HepG2 (cell line): ENCODE results near the gene THEMIS. TPM values are rescaled to one million over a fixed set of nuclear protein-coding genes. Genes with fewer than 3 reads are reported as not detected.

ENCODE experiments used
- ATAC-seq: fragments of 200-7000 bp; cut with Tn5 transposase; 3 replicates; pipeline ENCODE4 v1.9.1; 2020; ENCODE audit warnings: mild to moderate bottlenecking, moderate library complexity
- BruUV-seq: library from RNA; stranded (reverse); fragments of 400-500 nt; replicated peaks from 2 replicates; lab custom pipeline; 2021; lab: Mats Ljungman, UMichigan
- CTCF ChIA-PET: fragments of 300-600 bp; formaldehyde crosslinking; extraction: SDS; loops from one replicate; lab custom pipeline; 2021; ENCODE audit warnings: low total read pairs, inconsistent platforms, low intra/inter-chr PET ratio; lab: Yijun Ruan, JAX
- POLR2A ChIA-PET: fragments of 350-600 bp; sonication (Branson Sonifier 250); formaldehyde crosslinking; loops from one replicate; lab custom pipeline; 2020; ENCODE audit warnings: antibody characterized with exemption, inconsistent platforms; lab: Yijun Ruan, JAX
- DNase-seq: peaks from one replicate; pipeline ENCODE4 v3.0.0-alpha.2; 2015; ENCODE audit warnings: low spot score
- FAIRE-seq: peaks from 3 replicates; lab custom pipeline; 2011; peaks lifted over from hg19 to GRCh38; lab: Jason Lieb, UNC
- H2AFZ ChIP-seq: one replicate; pipeline ENCODE4 v1.6.1; 2011; ENCODE audit warnings: low read length, inconsistent platforms
- H3K27ac ChIP-seq: fragments of 300-600 bp; 3 replicates; pipeline ENCODE4 v1.8.0; 2011; ENCODE audit warnings: mixed run types, mild to moderate bottlenecking, mixed read lengths, low read length, inconsistent platforms; ENCODE audit not compliant: insufficient read depth; ENCODE audit errors: extremely low read length
- H3K27me3 ChIP-seq, 2 experiments: fragments of 200-600 bp in 1 of 2; 2 replicates in 1 of 2; 3 replicates in 1 of 2; pipeline versions ENCODE4 v1.6.0 to v1.8.0; 2011; ENCODE audit warnings: low read length in 2 of 2, mild to moderate bottlenecking in 2 of 2, moderate library complexity in 2 of 2, inconsistent platforms in 1 of 2; ENCODE audit not compliant: insufficient read depth in 2 of 2, control insufficient read depth in 1 of 2
- H3K36me3 ChIP-seq, 2 experiments: fragments of 200-600 bp in 1 of 2; replicated peaks in 1 of 2; 2 replicates in 1 of 2; 3 replicates in 1 of 2; pipeline versions ENCODE4 v1.5.1 to v1.8.0; 2011; ENCODE audit warnings: low read length in 2 of 2, inconsistent platforms in 1 of 2; ENCODE audit not compliant: insufficient read depth in 2 of 2, control insufficient read depth in 1 of 2
- H3K4me1 ChIP-seq: 2 replicates; pipeline ENCODE4 v1.5.1; 2012; ENCODE audit warnings: low read length, inconsistent platforms; ENCODE audit not compliant: insufficient read depth
- H3K4me2 ChIP-seq: 2 replicates; pipeline ENCODE4 v1.6.0; 2011; ENCODE audit warnings: low read depth, low read length, inconsistent platforms
- H3K4me3 ChIP-seq, 3 experiments: fragments of 200-600 bp in 1 of 3; sonication (generic), shearing (Covaris generic) in 1 of 3; replicated peaks in 1 of 3; 2 replicates each; pipeline ENCODE4 v1.5.1; 2011 to 2016; ENCODE audit warnings: low read length in 3 of 3, inconsistent platforms in 2 of 3, low read depth in 2 of 3, mild to moderate bottlenecking in 2 of 3, control low read depth in 1 of 3, mixed read lengths in 1 of 3; ENCODE audit not compliant: insufficient read depth in 1 of 3
- H3K79me2 ChIP-seq: one replicate; pipeline ENCODE4 v1.6.1; 2011; ENCODE audit warnings: low read length, inconsistent platforms; ENCODE audit not compliant: insufficient read depth
- H3K9ac ChIP-seq: 2 replicates; pipeline ENCODE4 v1.6.0; 2011; ENCODE audit warnings: mild to moderate bottlenecking, low read depth, low read length, inconsistent platforms; ENCODE audit not compliant: insufficient read depth
- H3K9me3 ChIP-seq: 2 replicates; pipeline ENCODE4 v1.5.1; 2012; ENCODE audit warnings: mild to moderate bottlenecking, low read length
- H4K20me1 ChIP-seq: 2 replicates; pipeline ENCODE4 v1.6.0; 2011; ENCODE audit warnings: inconsistent platforms, mild to moderate bottlenecking, low read length, moderate library complexity; ENCODE audit not compliant: insufficient read depth
- BORCS8-MEF2B ChIP-seq: sonication (generic); formaldehyde crosslinking; IDR thresholded peaks from 2 replicates; pipeline ENCODE4 v1.8.0; 2022; ENCODE audit warnings: mild to moderate bottlenecking, missing genetic modification reagents
- IRX3 ChIP-seq: sonication (generic); formaldehyde crosslinking; IDR thresholded peaks from 2 replicates; pipeline ENCODE4 v1.8.1; 2023; ENCODE audit warnings: mild to moderate bottlenecking, low read depth, missing genetic modification reagents, borderline replicate concordance
- MED1 ChIP-seq: sonication (generic); formaldehyde crosslinking; IDR thresholded peaks from 2 replicates; pipeline ENCODE4 v1.4.0; 2020; ENCODE audit warnings: missing genetic modification reagents
- POGZ ChIP-seq: sonication (generic); formaldehyde crosslinking; IDR thresholded peaks from 2 replicates; pipeline ENCODE4 v1.4.0; 2020; ENCODE audit warnings: mild to moderate bottlenecking, missing genetic modification reagents
- SATB2 ChIP-seq: sonication (generic); formaldehyde crosslinking; IDR thresholded peaks from 2 replicates; pipeline ENCODE4 v1.5.0; 2020; ENCODE audit warnings: missing genetic modification reagents
- SP4 ChIP-seq: sonication (generic); formaldehyde crosslinking; IDR thresholded peaks from 2 replicates; pipeline ENCODE4 v1.8.1; 2023; ENCODE audit warnings: mild to moderate bottlenecking, missing genetic modification reagents
- ZFAT ChIP-seq: sonication (generic); formaldehyde crosslinking; conservative IDR thresholded peaks from 2 replicates; pipeline ENCODE4 v1.8.1; 2023; ENCODE audit warnings: missing genetic modification reagents, inconsistent platforms
- in situ Hi-C: cut with HindIII; loops from 2 replicates; pipeline ENCODE4 v1.10.0; 2017; ENCODE audit warnings: low pct_unique_long_range_greater_than_20kb; ENCODE audit not compliant: extremely low pct_ligation_motif_present
- intact Hi-C: fragments of 100-400 bp; cut with micrococcal nuclease; formaldehyde crosslinking; loops from one replicate; pipeline ENCODE4 v1.10.0; 2022; ENCODE audit not compliant: unreplicated experiment
- polyA plus RNA-seq, 8 experiments: library from polyadenylated mRNA; depleted of rRNA in 3 of 8; stranded (reverse) in 7 of 8; unstranded in 1 of 8; fragments of >200 nt; fragmentation: Illumina TruSeq in 4 of 8; extraction: Trizol in 4 of 8; gene quantifications; 2 replicates each; pipeline versions ENCODE4 v1.2.1 to v1.2.3, GENCODE V29; 2011 to 2016; ENCODE audit warnings: low read depth in 4 of 8, missing spikeins in 1 of 8, mixed read lengths in 1 of 8; ENCODE audit not compliant: insufficient read depth in 1 of 8
- total RNA-seq, 5 experiments: library from RNA; depleted of rRNA; stranded (reverse); fragments of >200 nt; fragmentation: Illumina TruSeq; extraction: Trizol; gene quantifications; 2 replicates each; pipeline ENCODE4 v1.2.3, GENCODE V29; 2016; ENCODE audit warnings: low read depth in 1 of 5
- TF ChIP-seq, protein P1 (sequence below): sonication (generic); formaldehyde crosslinking; conservative IDR thresholded peaks from 2 replicates; pipeline ENCODE4 v1.4.0; 2020; ENCODE audit warnings: missing genetic modification reagents
- TF ChIP-seq, protein P2 (sequence below): sonication (generic); formaldehyde crosslinking; IDR thresholded peaks from 2 replicates; pipeline ENCODE4 v1.4.0; 2020; ENCODE audit warnings: missing genetic modification reagents, borderline replicate concordance
- TF ChIP-seq, protein P3 (sequence below): IDR thresholded peaks from 2 replicates; pipeline ENCODE4 v1.6.1; 2018; ENCODE audit warnings: missing genetic modification reagents, mild to moderate bottlenecking, missing compliant biosample characterization
- TF ChIP-seq, protein P4 (sequence below): sonication (generic); formaldehyde crosslinking; IDR thresholded peaks from 2 replicates; pipeline ENCODE4 v1.9.0; 2021; ENCODE audit warnings: mild to moderate bottlenecking, missing genetic modification reagents
- TF ChIP-seq, protein P5 (sequence below): sonication (generic); formaldehyde crosslinking; IDR thresholded peaks from 2 replicates; pipeline ENCODE4 v1.4.0; 2020; ENCODE audit warnings: mild to moderate bottlenecking, missing genetic modification reagents

Gene THEMIS
- total and polyA plus RNA-seq, 2 of the 13 experiments (the other 11 are each of a cell fraction or from before 2014, with no cell fraction given), result not detected

DNA sequence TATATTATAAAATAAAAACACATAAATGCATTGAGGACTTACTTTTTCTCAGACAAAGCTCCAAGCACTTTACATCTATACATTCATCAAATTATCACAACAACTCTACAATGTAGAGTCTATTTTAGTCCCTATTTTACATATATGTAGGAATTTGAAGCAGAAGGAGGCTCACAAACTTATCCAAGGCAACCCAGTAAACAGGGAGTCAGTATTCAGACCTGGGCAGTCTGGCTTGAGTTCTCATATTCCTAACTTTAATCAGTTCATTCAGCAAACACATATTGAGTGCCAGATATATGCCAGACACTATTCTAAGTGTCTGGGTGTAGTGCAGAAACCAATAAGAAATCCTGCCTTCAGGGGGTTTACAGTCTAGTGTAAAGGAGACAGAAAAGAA, 194.6 kb downstream of the THEMIS start:
- no peak for ATAC-seq
- no peak for TF ChIP-seq SATB2 (CRISPR knock-in tag)
- TF ChIP-seq SP4, result no peak
- TF ChIP-seq, protein P1, sequence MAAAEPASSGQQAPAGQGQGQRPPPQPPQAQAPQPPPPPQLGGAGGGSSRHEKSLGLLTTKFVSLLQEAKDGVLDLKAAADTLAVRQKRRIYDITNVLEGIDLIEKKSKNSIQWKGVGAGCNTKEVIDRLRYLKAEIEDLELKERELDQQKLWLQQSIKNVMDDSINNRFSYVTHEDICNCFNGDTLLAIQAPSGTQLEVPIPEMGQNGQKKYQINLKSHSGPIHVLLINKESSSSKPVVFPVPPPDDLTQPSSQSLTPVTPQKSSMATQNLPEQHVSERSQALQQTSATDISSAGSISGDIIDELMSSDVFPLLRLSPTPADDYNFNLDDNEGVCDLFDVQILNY (CRISPR knock-in tag), result no peak
- no peak for TF ChIP-seq MED1 (CRISPR knock-in tag)
- TF ChIP-seq, protein P2, sequence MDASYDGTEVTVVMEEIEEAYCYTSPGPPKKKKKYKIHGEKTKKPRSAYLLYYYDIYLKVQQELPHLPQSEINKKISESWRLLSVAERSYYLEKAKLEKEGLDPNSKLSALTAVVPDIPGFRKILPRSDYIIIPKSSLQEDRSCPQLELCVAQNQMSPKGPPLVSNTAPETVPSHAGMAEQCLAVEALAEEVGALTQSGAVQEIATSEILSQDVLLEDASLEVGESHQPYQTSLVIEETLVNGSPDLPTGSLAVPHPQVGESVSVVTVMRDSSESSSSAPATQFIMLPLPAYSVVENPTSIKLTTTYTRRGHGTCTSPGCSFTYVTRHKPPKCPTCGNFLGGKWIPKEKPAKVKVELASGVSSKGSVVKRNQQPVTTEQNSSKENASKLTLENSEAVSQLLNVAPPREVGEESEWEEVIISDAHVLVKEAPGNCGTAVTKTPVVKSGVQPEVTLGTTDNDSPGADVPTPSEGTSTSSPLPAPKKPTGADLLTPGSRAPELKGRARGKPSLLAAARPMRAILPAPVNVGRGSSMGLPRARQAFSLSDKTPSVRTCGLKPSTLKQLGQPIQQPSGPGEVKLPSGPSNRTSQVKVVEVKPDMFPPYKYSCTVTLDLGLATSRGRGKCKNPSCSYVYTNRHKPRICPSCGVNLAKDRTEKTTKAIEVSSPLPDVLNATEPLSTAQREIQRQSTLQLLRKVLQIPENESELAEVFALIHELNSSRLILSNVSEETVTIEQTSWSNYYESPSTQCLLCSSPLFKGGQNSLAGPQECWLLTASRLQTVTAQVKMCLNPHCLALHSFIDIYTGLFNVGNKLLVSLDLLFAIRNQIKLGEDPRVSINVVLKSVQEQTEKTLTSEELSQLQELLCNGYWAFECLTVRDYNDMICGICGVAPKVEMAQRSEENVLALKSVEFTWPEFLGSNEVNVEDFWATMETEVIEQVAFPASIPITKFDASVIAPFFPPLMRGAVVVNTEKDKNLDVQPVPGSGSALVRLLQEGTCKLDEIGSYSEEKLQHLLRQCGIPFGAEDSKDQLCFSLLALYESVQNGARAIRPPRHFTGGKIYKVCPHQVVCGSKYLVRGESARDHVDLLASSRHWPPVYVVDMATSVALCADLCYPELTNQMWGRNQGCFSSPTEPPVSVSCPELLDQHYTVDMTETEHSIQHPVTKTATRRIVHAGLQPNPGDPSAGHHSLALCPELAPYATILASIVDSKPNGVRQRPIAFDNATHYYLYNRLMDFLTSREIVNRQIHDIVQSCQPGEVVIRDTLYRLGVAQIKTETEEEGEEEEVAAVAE (CRISPR knock-in tag), result no peak
- no peak for TF ChIP-seq POGZ (CRISPR knock-in tag)
- TF ChIP-seq, protein P3, sequence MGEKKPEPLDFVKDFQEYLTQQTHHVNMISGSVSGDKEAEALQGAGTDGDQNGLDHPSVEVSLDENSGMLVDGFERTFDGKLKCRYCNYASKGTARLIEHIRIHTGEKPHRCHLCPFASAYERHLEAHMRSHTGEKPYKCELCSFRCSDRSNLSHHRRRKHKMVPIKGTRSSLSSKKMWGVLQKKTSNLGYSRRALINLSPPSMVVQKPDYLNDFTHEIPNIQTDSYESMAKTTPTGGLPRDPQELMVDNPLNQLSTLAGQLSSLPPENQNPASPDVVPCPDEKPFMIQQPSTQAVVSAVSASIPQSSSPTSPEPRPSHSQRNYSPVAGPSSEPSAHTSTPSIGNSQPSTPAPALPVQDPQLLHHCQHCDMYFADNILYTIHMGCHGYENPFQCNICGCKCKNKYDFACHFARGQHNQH, result no peak
- TF ChIP-seq IRX3, result no peak
- TF ChIP-seq, protein P4, sequence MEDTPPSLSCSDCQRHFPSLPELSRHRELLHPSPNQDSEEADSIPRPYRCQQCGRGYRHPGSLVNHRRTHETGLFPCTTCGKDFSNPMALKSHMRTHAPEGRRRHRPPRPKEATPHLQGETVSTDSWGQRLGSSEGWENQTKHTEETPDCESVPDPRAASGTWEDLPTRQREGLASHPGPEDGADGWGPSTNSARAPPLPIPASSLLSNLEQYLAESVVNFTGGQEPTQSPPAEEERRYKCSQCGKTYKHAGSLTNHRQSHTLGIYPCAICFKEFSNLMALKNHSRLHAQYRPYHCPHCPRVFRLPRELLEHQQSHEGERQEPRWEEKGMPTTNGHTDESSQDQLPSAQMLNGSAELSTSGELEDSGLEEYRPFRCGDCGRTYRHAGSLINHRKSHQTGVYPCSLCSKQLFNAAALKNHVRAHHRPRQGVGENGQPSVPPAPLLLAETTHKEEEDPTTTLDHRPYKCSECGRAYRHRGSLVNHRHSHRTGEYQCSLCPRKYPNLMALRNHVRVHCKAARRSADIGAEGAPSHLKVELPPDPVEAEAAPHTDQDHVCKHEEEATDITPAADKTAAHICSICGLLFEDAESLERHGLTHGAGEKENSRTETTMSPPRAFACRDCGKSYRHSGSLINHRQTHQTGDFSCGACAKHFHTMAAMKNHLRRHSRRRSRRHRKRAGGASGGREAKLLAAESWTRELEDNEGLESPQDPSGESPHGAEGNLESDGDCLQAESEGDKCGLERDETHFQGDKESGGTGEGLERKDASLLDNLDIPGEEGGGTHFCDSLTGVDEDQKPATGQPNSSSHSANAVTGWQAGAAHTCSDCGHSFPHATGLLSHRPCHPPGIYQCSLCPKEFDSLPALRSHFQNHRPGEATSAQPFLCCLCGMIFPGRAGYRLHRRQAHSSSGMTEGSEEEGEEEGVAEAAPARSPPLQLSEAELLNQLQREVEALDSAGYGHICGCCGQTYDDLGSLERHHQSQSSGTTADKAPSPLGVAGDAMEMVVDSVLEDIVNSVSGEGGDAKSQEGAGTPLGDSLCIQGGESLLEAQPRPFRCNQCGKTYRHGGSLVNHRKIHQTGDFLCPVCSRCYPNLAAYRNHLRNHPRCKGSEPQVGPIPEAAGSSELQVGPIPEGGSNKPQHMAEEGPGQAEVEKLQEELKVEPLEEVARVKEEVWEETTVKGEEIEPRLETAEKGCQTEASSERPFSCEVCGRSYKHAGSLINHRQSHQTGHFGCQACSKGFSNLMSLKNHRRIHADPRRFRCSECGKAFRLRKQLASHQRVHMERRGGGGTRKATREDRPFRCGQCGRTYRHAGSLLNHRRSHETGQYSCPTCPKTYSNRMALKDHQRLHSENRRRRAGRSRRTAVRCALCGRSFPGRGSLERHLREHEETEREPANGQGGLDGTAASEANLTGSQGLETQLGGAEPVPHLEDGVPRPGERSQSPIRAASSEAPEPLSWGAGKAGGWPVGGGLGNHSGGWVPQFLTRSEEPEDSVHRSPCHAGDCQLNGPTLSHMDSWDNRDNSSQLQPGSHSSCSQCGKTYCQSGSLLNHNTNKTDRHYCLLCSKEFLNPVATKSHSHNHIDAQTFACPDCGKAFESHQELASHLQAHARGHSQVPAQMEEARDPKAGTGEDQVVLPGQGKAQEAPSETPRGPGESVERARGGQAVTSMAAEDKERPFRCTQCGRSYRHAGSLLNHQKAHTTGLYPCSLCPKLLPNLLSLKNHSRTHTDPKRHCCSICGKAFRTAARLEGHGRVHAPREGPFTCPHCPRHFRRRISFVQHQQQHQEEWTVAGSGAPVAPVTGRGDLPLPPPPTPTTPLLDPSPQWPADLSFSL (CRISPR knock-in tag), result no peak
- no peak for TF ChIP-seq BORCS8-MEF2B (CRISPR knock-in tag)
- no peak for TF ChIP-seq ZFAT (CRISPR knock-in tag)
- TF ChIP-seq, protein P5, sequence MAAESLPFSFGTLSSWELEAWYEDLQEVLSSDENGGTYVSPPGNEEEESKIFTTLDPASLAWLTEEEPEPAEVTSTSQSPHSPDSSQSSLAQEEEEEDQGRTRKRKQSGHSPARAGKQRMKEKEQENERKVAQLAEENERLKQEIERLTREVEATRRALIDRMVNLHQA (CRISPR knock-in tag), result no peak

More for the DNA sequence above, 194.6 kb downstream of the THEMIS start:
- no peak overlapping the region for H3K4me2 ChIP-seq
- no peak overlapping the region for H3K27ac ChIP-seq
- in situ Hi-C loops (no loop called here), intact Hi-C loops (no loop called here)
- H3K27me3 ChIP-seq, result no peaks in the 10 kb centered on the region
- BruUV-seq, result no TSS peak
- no peak overlapping the region for H3K9ac ChIP-seq
- H3K9me3 ChIP-seq, result no peaks in the 10 kb centered on the region
- H3K79me2 ChIP-seq, result no peaks in the 10 kb centered on the region
- no peaks in the 10 kb centered on the region for H3K4me1 ChIP-seq
- DNase-seq (no peak), FAIRE-seq (no peak)
- H3K4me3 ChIP-seq, result no peak overlapping the region
- no peak overlapping the region for H2AFZ ChIP-seq
- POLR2A ChIA-PET, result no interaction called here
- CTCF ChIA-PET, result no interaction called here
- H3K36me3 ChIP-seq, result no peaks in the 10 kb centered on the region
- H4K20me1 ChIP-seq, result no peaks in the 10 kb centered on the region
